ENCODE measurements around the gene UBE2O.
"Not testable (repeated sequence)": the region's sequence is repeated elsewhere in the genome, so short reads cannot be mapped to it uniquely, and the experiment has no call there.

Gene UBE2O

DNA sequence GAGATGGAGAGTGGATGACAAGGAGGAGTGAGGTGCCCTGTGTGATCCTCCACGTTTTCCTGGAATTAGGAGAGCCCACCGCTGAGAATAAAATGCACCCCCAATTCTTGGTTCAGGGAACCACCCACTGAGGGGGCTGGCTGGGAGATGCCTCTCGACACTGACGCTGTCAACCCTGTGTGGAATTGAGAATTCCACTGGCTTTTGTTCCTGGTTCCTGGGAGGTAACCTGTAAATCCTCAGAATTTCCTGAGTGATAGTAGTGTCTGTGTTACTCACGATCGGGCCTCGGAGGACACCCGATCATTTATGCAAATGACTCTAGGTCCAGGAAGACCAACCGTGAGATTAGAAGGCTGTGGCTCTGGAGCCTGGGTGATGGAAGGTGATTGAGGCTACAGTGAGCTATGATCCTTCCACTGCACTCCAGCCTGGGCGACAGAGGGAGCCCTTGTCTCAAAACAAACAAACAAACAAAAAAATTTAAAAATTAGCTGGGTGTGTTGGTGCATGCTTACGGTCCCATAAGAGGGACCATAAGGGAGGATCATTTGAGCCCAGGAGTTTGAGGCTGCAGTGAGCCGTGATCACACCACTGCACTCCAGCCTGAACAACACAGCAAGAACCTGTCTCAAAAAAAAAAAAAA is 87.6 kb downstream of the UBE2O start:
- Mint-ChIP-seq H3K27me3 (ENCODE audit: low read depth) (peaks cover 4% of the 10 kb centered on the region), H3K4me1 (ENCODE audit: low read depth) (no peaks in the 10 kb centered on the region), H3K4me3 (no peak overlapping the region), H3K9me3 (no peaks in the 10 kb centered on the region), H3K36me3 (ENCODE audit: low read depth) (no peaks in the 10 kb centered on the region), H3K27ac (no peak overlapping the region)

DNA sequence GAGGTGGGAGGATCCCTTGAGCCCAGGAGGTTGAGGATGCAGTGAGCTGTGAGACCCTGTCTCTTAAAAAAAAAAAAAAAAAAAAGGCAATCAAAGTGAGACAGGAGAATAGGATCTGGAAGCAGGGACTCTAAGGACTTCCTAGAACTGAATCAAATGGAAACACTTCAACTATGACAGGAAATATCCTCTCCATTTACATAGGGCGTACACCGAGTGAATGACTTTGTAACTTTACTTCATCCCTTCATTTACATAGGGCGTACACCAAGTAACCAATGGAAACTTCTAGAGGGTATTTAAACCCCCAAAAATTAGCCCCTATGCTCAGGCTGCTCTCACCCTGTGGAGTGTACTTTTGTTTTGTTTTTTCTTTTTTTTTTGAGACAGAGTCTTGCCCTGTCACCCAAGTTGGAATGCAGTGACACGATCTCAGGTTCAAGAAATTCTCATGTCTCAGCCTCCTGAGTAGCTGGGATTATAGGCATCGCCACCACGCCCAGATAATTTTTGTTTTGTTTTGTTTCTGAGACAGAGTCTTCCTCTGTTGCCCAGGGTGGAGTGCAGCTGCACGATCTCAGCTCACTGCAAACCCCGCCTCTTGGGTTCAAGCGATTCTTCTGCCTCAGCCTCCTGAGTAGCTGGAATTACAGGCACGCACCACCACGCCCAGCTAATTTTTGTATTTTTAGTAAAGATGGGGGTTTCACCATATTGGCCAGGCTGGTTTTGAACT is 89.7 kb downstream of the UBE2O start:
- Mint-ChIP-seq H3K9me3 (no peaks in the 10 kb centered on the region), H3K4me3 (no peak overlapping the region), H3K27me3 (ENCODE audit: low read depth) (no peaks in the 10 kb centered on the region), H3K4me1 (ENCODE audit: low read depth) (no peaks in the 10 kb centered on the region), H3K36me3 (ENCODE audit: low read depth) (no peaks in the 10 kb centered on the region), H3K27ac (no peak overlapping the region)

DNA sequence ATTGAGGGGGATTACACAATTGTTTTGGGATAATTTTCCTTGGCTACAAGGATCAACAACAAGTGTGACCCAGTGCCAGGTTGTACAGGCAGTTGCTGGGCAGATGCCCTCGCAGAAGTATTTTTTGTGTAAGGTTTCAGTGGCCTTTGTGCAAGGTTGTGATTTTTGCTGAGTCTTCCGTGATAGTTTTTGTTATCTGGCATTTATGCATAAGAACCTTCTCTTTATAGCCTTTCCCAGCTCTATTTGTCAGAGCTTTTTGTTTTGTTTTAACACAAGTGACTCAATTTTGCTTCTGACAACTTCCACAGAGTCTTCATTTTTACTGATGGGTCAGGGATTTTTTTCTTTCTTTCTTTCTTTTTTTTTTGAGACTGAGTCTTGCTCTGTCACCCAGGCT is 92.5 kb downstream of the UBE2O start:
- no peaks in the 10 kb centered on the region for H3K9me3 Mint-ChIP-seq
- no peak overlapping the region for H3K27ac Mint-ChIP-seq
- H3K4me3 Mint-ChIP-seq = no peak overlapping the region
- H3K36me3 Mint-ChIP-seq (ENCODE audit: low read depth) = no peaks in the 10 kb centered on the region
- no peaks in the 10 kb centered on the region for H3K27me3 Mint-ChIP-seq (ENCODE audit: low read depth)
- H3K4me1 Mint-ChIP-seq (ENCODE audit: low read depth) = peaks cover 4% of the 10 kb centered on the region

DNA sequence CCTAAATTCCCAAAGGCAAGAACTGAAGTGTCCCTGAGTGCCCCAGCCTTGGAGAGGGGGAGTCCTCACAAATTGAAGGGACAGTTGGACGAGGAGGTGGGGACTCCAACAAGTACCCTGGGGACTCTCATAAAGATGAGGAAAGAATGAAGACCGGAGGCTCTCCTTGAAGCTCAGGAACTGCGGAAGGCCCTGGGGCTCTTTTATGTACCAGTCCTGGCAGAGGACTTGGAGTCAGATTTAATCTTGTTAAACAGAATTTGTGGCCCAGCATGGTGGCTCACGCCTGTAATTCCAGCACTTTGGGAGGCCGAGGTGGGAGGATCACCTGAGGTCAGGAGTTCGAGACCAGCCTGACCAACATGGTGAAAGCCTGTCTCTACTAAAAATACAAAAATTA is 93.2 kb downstream of the UBE2O start:
- H3K27ac Mint-ChIP-seq; H3K4me3 Mint-ChIP-seq; H3K27me3 Mint-ChIP-seq (ENCODE audit: low read depth); H3K4me1 Mint-ChIP-seq (ENCODE audit: low read depth); H3K9me3 Mint-ChIP-seq; H3K36me3 Mint-ChIP-seq (ENCODE audit: low read depth): not testable (repeated sequence)

GRCh38 chr17:76359375-76359774 is 93.6 kb downstream of the UBE2O start:
- Mint-ChIP-seq H3K27ac (no peak overlapping the region), H3K27me3 (ENCODE audit: low read depth) (no peaks in the 10 kb centered on the region), H3K9me3 (no peaks in the 10 kb centered on the region), H3K4me3 (no peak overlapping the region), H3K4me1 (ENCODE audit: low read depth) (peaks cover 9% of the 10 kb centered on the region), H3K36me3 (ENCODE audit: low read depth) (no peaks in the 10 kb centered on the region)

DNA sequence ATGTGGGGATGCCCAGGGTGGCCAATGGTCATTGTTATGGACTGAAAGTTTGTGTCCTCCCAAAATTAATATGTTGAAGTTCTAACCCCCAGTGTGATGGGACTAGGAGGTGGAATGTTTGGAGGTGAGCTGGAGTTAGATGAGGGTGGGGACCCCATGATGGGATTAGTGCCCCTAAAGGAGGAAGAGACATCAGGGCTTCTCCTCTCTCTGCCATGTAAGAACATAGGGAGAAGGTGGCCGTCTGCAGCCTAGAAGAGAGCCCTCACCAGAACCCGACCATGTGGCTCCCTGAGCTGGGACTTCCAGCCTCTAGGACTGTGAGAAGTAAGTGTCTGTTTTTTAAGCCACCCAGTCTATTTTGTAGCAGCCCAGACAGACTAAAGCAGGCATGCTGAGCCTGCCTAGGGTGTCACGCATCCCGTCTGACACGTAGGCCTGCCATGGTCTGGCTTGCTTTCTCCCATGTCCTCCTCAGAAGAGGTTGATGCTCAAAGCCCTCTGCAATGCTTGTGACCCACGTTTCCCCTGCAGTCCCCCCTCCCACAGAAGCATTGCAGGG is 95.3 kb downstream of the UBE2O start:
- H3K9me3 Mint-ChIP-seq = no peaks in the 10 kb centered on the region
- H3K36me3 Mint-ChIP-seq (ENCODE audit: low read depth) = no peaks in the 10 kb centered on the region
- no peaks in the 10 kb centered on the region for H3K27me3 Mint-ChIP-seq (ENCODE audit: low read depth)
- H3K4me3 Mint-ChIP-seq = no peak overlapping the region
- peaks cover 14% of the 10 kb centered on the region for H3K4me1 Mint-ChIP-seq (ENCODE audit: low read depth)
- H3K27ac Mint-ChIP-seq = no peak overlapping the region

GRCh38 chr17:76356803-76357456 is 96.0 kb downstream of the UBE2O start:
- Mint-ChIP-seq H3K36me3 (ENCODE audit: low read depth) (no peaks in the 10 kb centered on the region), H3K4me3 (no peak overlapping the region), H3K27me3 (ENCODE audit: low read depth) (no peaks in the 10 kb centered on the region), H3K27ac (no peak overlapping the region), H3K4me1 (ENCODE audit: low read depth) (peaks cover 16% of the 10 kb centered on the region), H3K9me3 (no peaks in the 10 kb centered on the region)

GRCh38 chr17:76354747-76355310 is 98.1 kb downstream of the UBE2O start:
- Mint-ChIP-seq H3K4me1 (ENCODE audit: low read depth) (peaks cover 21% of the 10 kb centered on the region), H3K36me3 (ENCODE audit: low read depth) (peaks cover 4% of the 10 kb centered on the region), H3K4me3 (peak overlapping the region; percentile 87), H3K27ac (peak overlapping the region; percentile 23), H3K9me3 (no peaks in the 10 kb centered on the region), H3K27me3 (ENCODE audit: low read depth) (no peaks in the 10 kb centered on the region)

DNA sequence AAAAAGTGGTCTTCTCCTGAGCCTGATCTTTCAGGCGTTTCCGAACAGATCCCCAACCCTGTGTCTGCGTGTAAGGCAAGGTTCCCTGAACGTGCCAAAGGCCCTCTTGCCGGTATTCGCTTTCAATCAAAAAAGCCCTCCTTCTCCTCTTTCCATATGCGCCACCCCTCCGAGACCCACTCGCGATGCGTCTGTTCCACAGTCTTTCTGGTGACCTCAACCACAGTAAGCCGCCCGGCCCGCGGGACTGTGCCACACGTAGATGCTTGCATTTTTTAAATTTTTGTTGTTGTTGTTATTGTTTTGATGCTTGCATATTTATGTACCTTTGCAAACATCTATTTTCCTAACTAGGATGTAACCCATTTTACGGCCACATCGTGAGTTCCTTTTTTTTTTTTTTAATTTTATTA is 98.6 kb downstream of the UBE2O start:
- H3K36me3 Mint-ChIP-seq (ENCODE audit: low read depth) = peaks cover 4% of the 10 kb centered on the region
- H3K4me1 Mint-ChIP-seq (ENCODE audit: low read depth) = peaks cover 21% of the 10 kb centered on the region
- peak overlapping the region; percentile 87 for H3K4me3 Mint-ChIP-seq
- no peaks in the 10 kb centered on the region for H3K9me3 Mint-ChIP-seq
- H3K27ac Mint-ChIP-seq = peak overlapping the region; percentile 95
- H3K27me3 Mint-ChIP-seq (ENCODE audit: low read depth) = no peaks in the 10 kb centered on the region

DNA sequence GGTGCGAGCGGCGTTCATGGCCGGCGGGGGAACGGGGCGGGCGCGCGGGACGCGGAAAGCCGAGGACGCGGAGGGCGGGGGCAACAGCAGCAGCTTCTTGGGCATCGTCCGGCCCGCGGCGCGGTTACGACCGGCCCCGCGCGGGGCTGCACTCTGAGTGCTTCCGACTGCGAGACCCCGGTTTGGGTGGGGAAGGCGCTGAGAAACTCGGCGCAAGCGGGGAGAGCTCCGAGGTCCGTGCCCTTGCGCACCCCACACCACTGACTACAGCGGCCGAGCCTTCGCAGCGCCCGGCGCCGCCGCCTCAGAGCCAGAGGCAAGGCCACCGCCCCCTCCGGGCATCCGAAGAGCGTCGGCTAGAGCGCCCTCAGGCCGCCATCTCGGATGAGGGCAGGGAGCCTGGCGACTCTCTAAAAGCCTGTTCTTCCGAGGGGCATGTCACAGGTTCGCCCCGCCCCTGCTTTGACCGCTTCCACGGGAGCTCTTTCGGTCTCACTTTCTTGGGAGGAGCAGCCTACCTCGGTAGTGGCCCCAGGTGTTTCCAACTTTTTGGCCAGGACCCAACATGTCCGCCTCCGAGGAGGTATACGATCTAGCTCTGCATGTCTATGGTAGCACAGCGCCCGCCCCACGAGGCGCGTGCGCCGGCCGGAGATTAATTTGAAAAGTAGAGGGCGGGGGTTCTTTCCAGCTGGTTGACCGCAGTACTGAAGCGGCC is 99.2 kb downstream of the UBE2O start, which contains the start of gene PRPSAP1:
Gene PRPSAP1, minus strand, starts transcription at position 318 of the 718 bp plus-strand sequence. Its CDS starts 213 bp downstream, at position 105.
- Mint-ChIP-seq H3K4me1 (ENCODE audit: low read depth) (peaks cover 21% of the 10 kb centered on the region), H3K27me3 (ENCODE audit: low read depth) (no peaks in the 10 kb centered on the region), H3K27ac (peak within 1 kb of the TSS; percentile 95), H3K4me3 (peak within 1 kb of the TSS; percentile 93), H3K36me3 (ENCODE audit: low read depth) (peaks cover 4% of the 10 kb centered on the region), H3K9me3 (no peaks in the 10 kb centered on the region)

DNA sequence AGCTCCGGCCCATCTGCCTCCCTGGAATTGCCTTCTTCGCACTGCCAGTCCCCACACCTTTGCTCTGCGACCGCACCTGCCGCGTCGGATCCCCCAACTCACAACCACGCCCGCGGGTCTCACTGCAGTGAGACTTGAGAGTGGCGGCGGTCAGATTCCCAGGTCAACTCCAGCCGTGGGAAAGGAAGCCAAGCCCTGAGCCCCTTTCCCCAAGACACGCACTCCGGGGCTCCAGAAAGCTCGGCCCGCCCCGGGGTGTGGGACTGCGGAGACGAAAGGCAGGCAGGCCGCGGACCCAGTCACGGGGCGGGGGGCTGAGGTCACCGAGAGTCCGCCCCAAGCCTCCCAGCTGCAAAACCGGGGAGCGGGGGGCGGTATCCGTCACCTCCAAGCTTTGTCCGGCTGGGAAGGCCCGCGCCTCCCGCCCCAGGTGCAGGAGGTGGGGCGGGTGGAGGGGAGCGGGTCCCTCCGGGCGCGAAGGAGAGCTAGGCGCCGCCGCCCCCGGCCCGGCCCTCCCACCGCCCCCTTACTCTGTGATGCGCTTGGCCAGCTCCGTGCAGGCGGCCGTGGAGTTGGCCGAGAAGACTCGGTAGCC is 99.9 kb downstream of the UBE2O start:
- peak overlapping the region; percentile 95 for H3K27ac Mint-ChIP-seq
- peak overlapping the region; percentile 93 for H3K4me3 Mint-ChIP-seq
- H3K4me1 Mint-ChIP-seq (ENCODE audit: low read depth) = peaks cover 21% of the 10 kb centered on the region
- peaks cover 4% of the 10 kb centered on the region for H3K36me3 Mint-ChIP-seq (ENCODE audit: low read depth)
- no peaks in the 10 kb centered on the region for H3K9me3 Mint-ChIP-seq
- H3K27me3 Mint-ChIP-seq (ENCODE audit: low read depth) = no peaks in the 10 kb centered on the region

DNA sequence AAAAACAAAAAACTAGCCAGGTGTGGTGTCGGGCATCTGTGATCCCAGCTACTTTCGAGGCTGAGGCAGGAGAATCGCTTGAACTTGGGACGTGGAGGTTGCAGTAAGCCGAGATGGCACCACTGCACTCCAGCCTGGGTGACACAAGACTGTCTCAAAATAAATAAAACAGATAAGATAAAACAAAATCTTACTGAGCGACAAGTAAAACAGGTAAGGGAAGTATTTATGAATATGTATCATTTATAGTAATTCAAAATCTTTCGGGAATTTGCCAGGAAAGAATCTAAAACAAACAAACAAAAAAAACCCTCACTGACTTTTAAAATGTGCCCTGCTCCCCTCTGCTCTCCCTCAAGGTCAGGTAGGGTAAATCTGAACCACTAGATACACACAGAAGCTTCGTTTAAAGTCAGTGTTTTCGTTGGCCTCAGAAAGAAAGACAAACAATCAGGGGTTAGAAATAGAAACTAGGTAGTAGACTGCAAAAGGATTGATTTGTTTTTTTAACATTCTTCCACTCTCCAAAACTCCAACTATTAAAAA is 101.4 kb downstream of the UBE2O start:
- H3K27ac Mint-ChIP-seq = no peak overlapping the region
- peaks cover 17% of the 10 kb centered on the region for H3K4me1 Mint-ChIP-seq (ENCODE audit: low read depth)
- peak overlapping the region; percentile 93 for H3K4me3 Mint-ChIP-seq
- H3K36me3 Mint-ChIP-seq (ENCODE audit: low read depth) = peaks cover 11% of the 10 kb centered on the region
- no peaks in the 10 kb centered on the region for H3K9me3 Mint-ChIP-seq
- H3K27me3 Mint-ChIP-seq (ENCODE audit: low read depth) = no peaks in the 10 kb centered on the region

- peaks cover 17% of the 10 kb centered on the region for H3K4me1 Mint-ChIP-seq (ENCODE audit: low read depth)
- H3K4me3 Mint-ChIP-seq = no peak overlapping the region
Measured at GRCh38 chr17:76350463-76350862, 102.5 kb downstream of the UBE2O start.

More at GRCh38 chr17:76350463-76350862, 102.5 kb downstream of the UBE2O start:
- Mint-ChIP-seq H3K27ac (no peak overlapping the region), H3K9me3 (no peaks in the 10 kb centered on the region), H3K27me3 (ENCODE audit: low read depth) (no peaks in the 10 kb centered on the region), H3K36me3 (ENCODE audit: low read depth) (peaks cover 16% of the 10 kb centered on the region)

Data from T-helper 1 cell treated with Interleukin-12 subunit alpha and Interleukin-12 subunit beta and Interleukin-4 antibody, amounts not matched to agents 30 μg/mL and 1 μg/mL, for 36 hours (primary cell).